Trophoblast cell (in vitro differentiated cells and primary cell): Measurements from ENCODE around the gene ADD2.

Experiments used
- DNase-seq, 2 donors: peaks; one replicate each; pipeline ENCODE4 v3.0.0-alpha.2; 2016
- H2AFZ ChIP-seq: 2 replicates; pipeline ENCODE4 v1.6.1; 2013; ENCODE audit warnings: low read length, moderate library complexity, mild to moderate bottlenecking; ENCODE audit not compliant: insufficient read depth, poor library complexity
- H2AK5ac ChIP-seq: 2 replicates; pipeline ENCODE4 v1.6.1; 2013; ENCODE audit warnings: mild to moderate bottlenecking, low read length
- H2BK120ac ChIP-seq: 2 replicates; pipeline ENCODE4 v1.6.1; 2013; ENCODE audit warnings: low read length, mild to moderate bottlenecking, moderate library complexity; ENCODE audit not compliant: insufficient read depth, poor library complexity
- H2BK12ac ChIP-seq: 2 replicates; pipeline ENCODE4 v1.6.1; 2013; ENCODE audit warnings: mild to moderate bottlenecking, low read length, moderate library complexity
- H2BK5ac ChIP-seq: 2 replicates; pipeline ENCODE4 v1.6.1; 2013; ENCODE audit warnings: low read length, low read depth, moderate library complexity, mild to moderate bottlenecking; ENCODE audit not compliant: poor library complexity
- H3K14ac ChIP-seq: 2 replicates; pipeline ENCODE4 v1.6.1; 2013; ENCODE audit warnings: mild to moderate bottlenecking, low read length
- H3K18ac ChIP-seq: 2 replicates; pipeline ENCODE4 v1.6.1; 2013; ENCODE audit warnings: mild to moderate bottlenecking, low read length
- H3K23ac ChIP-seq: 2 replicates; pipeline ENCODE4 v1.6.1; 2013; ENCODE audit warnings: low read length
- H3K27ac ChIP-seq: 2 replicates; pipeline ENCODE4 v1.5.1; 2013; ENCODE audit warnings: low read depth, mild to moderate bottlenecking, inconsistent platforms, low read length, moderate library complexity
- H3K27me3 ChIP-seq: 2 replicates; pipeline ENCODE4 v1.6.1; 2013; ENCODE audit warnings: inconsistent platforms, mild to moderate bottlenecking, low read length, moderate library complexity; ENCODE audit not compliant: insufficient read depth
- H3K36me3 ChIP-seq, 2 experiments: 1 replicate in 1 of 2; 2 replicates in 1 of 2; pipeline ENCODE4 v1.6.1; 2013; ENCODE audit warnings: low read length in 2 of 2, mild to moderate bottlenecking in 2 of 2, moderate library complexity in 1 of 2; ENCODE audit not compliant: insufficient read depth in 2 of 2, control insufficient read depth in 1 of 2
- H3K4ac ChIP-seq: 2 replicates; pipeline ENCODE4 v1.6.1; 2013; ENCODE audit warnings: low read depth, mild to moderate bottlenecking, low read length, moderate library complexity
- H3K4me1 ChIP-seq, 2 experiments: 1 replicate in 1 of 2; 2 replicates in 1 of 2; pipeline ENCODE4 v1.6.1; 2013; ENCODE audit warnings: low read length in 2 of 2, mild to moderate bottlenecking in 2 of 2, moderate library complexity in 1 of 2; ENCODE audit not compliant: insufficient read depth in 2 of 2, control insufficient read depth in 1 of 2
- H3K4me2 ChIP-seq: 2 replicates; pipeline ENCODE4 v1.6.1; 2013; ENCODE audit warnings: inconsistent platforms, mild to moderate bottlenecking, low read length, moderate library complexity
- H3K4me3 ChIP-seq: 2 replicates; pipeline ENCODE4 v1.5.1; 2013; ENCODE audit warnings: mild to moderate bottlenecking, low read depth, low read length, inconsistent platforms
- H3K79me1 ChIP-seq: one replicate; pipeline ENCODE4 v1.6.1; 2013; ENCODE audit warnings: low read length
- H3K79me2 ChIP-seq: 2 replicates; pipeline ENCODE4 v1.6.1; 2013; ENCODE audit warnings: low read length, mild to moderate bottlenecking; ENCODE audit not compliant: control insufficient read depth, insufficient read depth, poor library complexity
- H3K9ac ChIP-seq: 2 replicates; pipeline ENCODE4 v1.6.1; 2013; ENCODE audit warnings: mild to moderate bottlenecking, low read length
- H3K9me3 ChIP-seq: 2 replicates; pipeline ENCODE4 v1.6.1; 2013; ENCODE audit warnings: low read depth, mild to moderate bottlenecking, control low read depth, inconsistent platforms, low read length; ENCODE audit not compliant: insufficient read depth
- H4K12ac ChIP-seq: 2 replicates; pipeline ENCODE4 v1.6.1; 2013; ENCODE audit warnings: low read depth, mild to moderate bottlenecking, low read length, moderate library complexity
- H4K8ac ChIP-seq: 2 replicates; pipeline ENCODE4 v1.6.1; 2013; ENCODE audit warnings: low read depth, mild to moderate bottlenecking, low read length, moderate library complexity
- H4K91ac ChIP-seq: one replicate; pipeline ENCODE4 v1.6.1; 2013; ENCODE audit warnings: low read depth, mild to moderate bottlenecking, low read length, moderate library complexity
- WGBS: extraction: QIAGEN DNeasy Blood & Tissue Kit; methylation state at CpG from one replicate; pipeline ENCODE4 v1.1.7; 2013; ENCODE audit warnings: missing lambda C conversion rate; ENCODE audit not compliant: insufficient read length, insufficient coverage; ENCODE audit errors: extremely low coverage; 5-methylcytosine and 5-hydroxymethylcytosine counted together

Gene ADD2

DNA sequence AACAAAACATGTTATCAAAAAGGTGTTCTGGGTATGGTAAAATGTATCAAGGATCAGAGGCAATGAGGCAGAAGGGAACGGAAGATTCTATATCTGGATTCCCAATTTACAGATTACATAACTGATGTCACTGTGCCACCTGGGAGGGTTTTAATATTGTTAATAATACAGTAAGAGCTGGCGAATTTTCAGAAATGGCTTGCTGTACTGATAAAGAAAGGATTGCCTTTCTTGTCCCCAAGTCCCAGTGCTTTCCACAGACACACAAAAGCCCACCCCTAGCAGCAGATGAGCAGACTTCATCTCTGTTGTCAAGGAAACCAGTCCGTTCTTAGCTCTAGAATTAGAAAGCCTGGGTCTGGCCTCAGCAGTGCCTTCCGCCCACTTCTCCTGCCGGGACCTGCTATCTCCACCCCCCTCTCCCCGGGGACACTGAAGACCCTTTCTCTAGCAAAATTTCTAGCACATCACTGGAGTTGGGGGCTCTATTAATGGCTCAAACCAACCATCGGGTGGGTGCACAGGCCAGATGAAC is 34.3 kb downstream of the ADD2 start:
- H3K27ac ChIP-seq = no peak overlapping the region
- H2BK5ac ChIP-seq = no peak overlapping the region
- H3K36me3 ChIP-seq = no peaks in the 10 kb centered on the region
- no peak overlapping the region for H2BK12ac ChIP-seq
- no peak overlapping the region for H4K8ac ChIP-seq
- no peak overlapping the region for H4K12ac ChIP-seq
- no peak overlapping the region for H3K4me3 ChIP-seq
- no peak overlapping the region for H3K18ac ChIP-seq
- H3K23ac ChIP-seq = no peak overlapping the region
- no peak overlapping the region for H2BK120ac ChIP-seq
- H3K9ac ChIP-seq = no peak overlapping the region
- H3K79me1 ChIP-seq = no peaks in the 10 kb centered on the region
- H3K9me3 ChIP-seq = no peaks in the 10 kb centered on the region
- no peak overlapping the region for H4K91ac ChIP-seq
- no peak overlapping the region for H2AFZ ChIP-seq
- H2AK5ac ChIP-seq = no peak overlapping the region
- WGBS = no CpG with 5 or more reads among the region's 7 CpGs
- no peaks in the 10 kb centered on the region for H3K4me1 ChIP-seq
- no peak overlapping the region for H3K4ac ChIP-seq
- H3K14ac ChIP-seq = no peak overlapping the region
- no peaks in the 10 kb centered on the region for H3K79me2 ChIP-seq
- H3K4me2 ChIP-seq = no peak overlapping the region
- DNase-seq = no peak
- no peaks in the 10 kb centered on the region for H3K27me3 ChIP-seq

- H3K27me3 ChIP-seq = no peaks in the 10 kb centered on the region
- no peak overlapping the region for H2BK120ac ChIP-seq
- H4K12ac ChIP-seq = no peak overlapping the region
- no peak overlapping the region for H2AFZ ChIP-seq
- H3K4me2 ChIP-seq = no peak overlapping the region
- no peak overlapping the region for H3K18ac ChIP-seq
- H4K8ac ChIP-seq = no peak overlapping the region
- DNase-seq = no peak
- H2BK12ac ChIP-seq = no peak overlapping the region
- WGBS = no CpG with 5 or more reads among the region's 6 CpGs
- no peak overlapping the region for H3K4ac ChIP-seq
- no peak overlapping the region for H4K91ac ChIP-seq
- no peaks in the 10 kb centered on the region for H3K79me2 ChIP-seq
- no peaks in the 10 kb centered on the region for H3K36me3 ChIP-seq
- H3K9ac ChIP-seq = no peak overlapping the region
- no peak overlapping the region for H3K14ac ChIP-seq
- H3K23ac ChIP-seq = no peak overlapping the region
- no peak overlapping the region for H3K27ac ChIP-seq
- H3K4me3 ChIP-seq = no peak overlapping the region
- no peaks in the 10 kb centered on the region for H3K9me3 ChIP-seq
- no peak overlapping the region for H2BK5ac ChIP-seq
- H3K4me1 ChIP-seq = no peaks in the 10 kb centered on the region
- H3K79me1 ChIP-seq = no peaks in the 10 kb centered on the region
- H2AK5ac ChIP-seq = no peak overlapping the region
Measured at GRCh38 chr2:70732766-70733645, 35.0 kb downstream of the ADD2 start.

- no peaks in the 10 kb centered on the region for H3K9me3 ChIP-seq
- no peak overlapping the region for H4K12ac ChIP-seq
- H3K36me3 ChIP-seq = no peaks in the 10 kb centered on the region
- no peak for DNase-seq
- no peak overlapping the region for H3K4ac ChIP-seq
- H3K4me1 ChIP-seq = no peaks in the 10 kb centered on the region
- H3K79me2 ChIP-seq = no peaks in the 10 kb centered on the region
- no peak overlapping the region for H3K4me2 ChIP-seq
- no peak overlapping the region for H4K8ac ChIP-seq
- H4K91ac ChIP-seq = no peak overlapping the region
- H2AFZ ChIP-seq = no peak overlapping the region
- H3K18ac ChIP-seq = no peak overlapping the region
- H3K23ac ChIP-seq = no peak overlapping the region
- no peak overlapping the region for H2BK5ac ChIP-seq
- WGBS = no CpG with 5 or more reads among the region's 2 CpGs
- no peaks in the 10 kb centered on the region for H3K27me3 ChIP-seq
- H3K14ac ChIP-seq = no peak overlapping the region
- H2BK12ac ChIP-seq = no peak overlapping the region
- H2BK120ac ChIP-seq = no peak overlapping the region
- no peak overlapping the region for H2AK5ac ChIP-seq
- H3K4me3 ChIP-seq = no peak overlapping the region
- no peak overlapping the region for H3K9ac ChIP-seq
- H3K27ac ChIP-seq = no peak overlapping the region
- H3K79me1 ChIP-seq = no peaks in the 10 kb centered on the region
Measured at GRCh38 chr2:70730730-70731129, 37.3 kb downstream of the ADD2 start.

DNA sequence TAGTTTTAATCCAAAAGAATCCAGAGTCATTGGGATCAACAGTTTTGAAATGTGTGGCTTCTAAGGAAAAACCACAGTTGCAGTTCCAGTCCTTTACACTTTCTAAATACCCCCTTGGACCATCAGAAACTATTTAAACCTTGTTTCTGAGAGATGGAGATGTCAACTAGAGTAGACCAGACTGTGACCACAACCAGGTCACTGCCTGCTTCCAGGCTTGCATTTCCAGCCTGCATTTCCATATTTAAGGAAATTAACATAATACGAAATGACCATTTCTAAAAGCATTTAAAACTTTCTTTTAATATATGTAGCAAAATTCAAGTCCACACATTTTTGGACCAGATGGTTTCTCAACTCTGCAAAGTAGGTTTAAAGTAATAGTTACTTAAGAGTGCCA is 38.4 kb downstream of the ADD2 start:
- no peak overlapping the region for H2BK12ac ChIP-seq
- H3K23ac ChIP-seq = no peak overlapping the region
- H3K14ac ChIP-seq = no peak overlapping the region
- WGBS = no CpG with 5 or more reads among the region's 1 CpG
- H2AFZ ChIP-seq = no peak overlapping the region
- no peak overlapping the region for H4K8ac ChIP-seq
- H3K18ac ChIP-seq = no peak overlapping the region
- H3K4ac ChIP-seq = no peak overlapping the region
- no peaks in the 10 kb centered on the region for H3K9me3 ChIP-seq
- no peak overlapping the region for H2AK5ac ChIP-seq
- no peak overlapping the region for H2BK120ac ChIP-seq
- H3K79me2 ChIP-seq = no peaks in the 10 kb centered on the region
- H3K4me2 ChIP-seq = no peak overlapping the region
- no peak overlapping the region for H3K27ac ChIP-seq
- H4K12ac ChIP-seq = no peak overlapping the region
- no peaks in the 10 kb centered on the region for H3K79me1 ChIP-seq
- no peak overlapping the region for H2BK5ac ChIP-seq
- no peaks in the 10 kb centered on the region for H3K27me3 ChIP-seq
- no peak overlapping the region for H4K91ac ChIP-seq
- H3K4me1 ChIP-seq = no peaks in the 10 kb centered on the region
- no peaks in the 10 kb centered on the region for H3K36me3 ChIP-seq
- DNase-seq = no peak
- no peak overlapping the region for H3K4me3 ChIP-seq
- H3K9ac ChIP-seq = no peak overlapping the region
